GM12865 (cell line): ENCODE measurements around the gene CATSPERD.

Experiments used
- DNase-seq: peaks from one replicate; pipeline ENCODE4 v3.0.0; 2010; ENCODE audit warnings: low read depth
- H3K4me3 ChIP-seq: 2 replicates; pipeline ENCODE4 v1.5.1; 2011; ENCODE audit warnings: mild to moderate bottlenecking, low read depth, low read length, control low read depth
- TF ChIP-seq, protein P1 (sequence below): IDR thresholded peaks from 2 replicates; pipeline ENCODE4 v1.5.1; 2011; ENCODE audit warnings: low read length, control low read depth, low read depth, inconsistent platforms; ENCODE audit not compliant: insufficient read depth; ENCODE audit errors: missing control alignments

Gene CATSPERD

GRCh38 chr19:5676105-5676771 is 44.2 kb upstream of the CATSPERD start:
- TF ChIP-seq, protein P1, sequence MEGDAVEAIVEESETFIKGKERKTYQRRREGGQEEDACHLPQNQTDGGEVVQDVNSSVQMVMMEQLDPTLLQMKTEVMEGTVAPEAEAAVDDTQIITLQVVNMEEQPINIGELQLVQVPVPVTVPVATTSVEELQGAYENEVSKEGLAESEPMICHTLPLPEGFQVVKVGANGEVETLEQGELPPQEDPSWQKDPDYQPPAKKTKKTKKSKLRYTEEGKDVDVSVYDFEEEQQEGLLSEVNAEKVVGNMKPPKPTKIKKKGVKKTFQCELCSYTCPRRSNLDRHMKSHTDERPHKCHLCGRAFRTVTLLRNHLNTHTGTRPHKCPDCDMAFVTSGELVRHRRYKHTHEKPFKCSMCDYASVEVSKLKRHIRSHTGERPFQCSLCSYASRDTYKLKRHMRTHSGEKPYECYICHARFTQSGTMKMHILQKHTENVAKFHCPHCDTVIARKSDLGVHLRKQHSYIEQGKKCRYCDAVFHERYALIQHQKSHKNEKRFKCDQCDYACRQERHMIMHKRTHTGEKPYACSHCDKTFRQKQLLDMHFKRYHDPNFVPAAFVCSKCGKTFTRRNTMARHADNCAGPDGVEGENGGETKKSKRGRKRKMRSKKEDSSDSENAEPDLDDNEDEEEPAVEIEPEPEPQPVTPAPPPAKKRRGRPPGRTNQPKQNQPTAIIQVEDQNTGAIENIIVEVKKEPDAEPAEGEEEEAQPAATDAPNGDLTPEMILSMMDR = no peak
- DNase-seq = no peak
- no peak overlapping the region for H3K4me3 ChIP-seq

- TF ChIP-seq, protein P1 = no peak
- no peak overlapping the region for H3K4me3 ChIP-seq
- DNase-seq = no peak
These were observed 43.7 kb upstream of the CATSPERD start for GRCh38 chr19:5676772-5677105.

GRCh38 chr19:5677136-5677535 is 43.3 kb upstream of the CATSPERD start:
- TF ChIP-seq, protein P1 = no peak

DNA sequence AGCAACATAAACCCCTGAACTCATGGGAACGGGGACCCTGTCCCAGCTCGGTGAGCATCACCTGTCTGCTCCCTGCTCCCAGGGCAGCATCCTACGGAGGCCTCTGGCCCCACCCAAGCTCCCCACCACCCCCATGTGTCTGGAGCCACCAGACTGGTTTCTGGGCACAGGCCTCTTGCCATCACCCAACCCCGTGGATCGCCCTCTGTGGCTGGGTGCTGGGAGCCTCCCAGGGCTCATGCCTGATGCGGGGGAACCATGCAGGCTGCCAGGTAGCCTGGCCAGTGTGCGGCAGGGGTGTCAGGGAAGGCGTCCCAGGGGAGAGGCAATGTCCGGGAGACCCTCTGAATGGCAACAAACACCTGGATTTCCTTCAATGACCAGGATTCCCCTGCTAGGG is 42.9 kb upstream of the CATSPERD start:
- DNase-seq = no peak
- no peak overlapping the region for H3K4me3 ChIP-seq
- TF ChIP-seq, protein P1 = no peak

More at GRCh38 chr19:5677136-5677535, 43.3 kb upstream of the CATSPERD start:
- H3K4me3 ChIP-seq = no peak overlapping the region
- DNase-seq = no peak

GRCh38 chr19:5678071-5678718 is 42.2 kb upstream of the CATSPERD start:
- no peak for DNase-seq
- no peak overlapping the region for H3K4me3 ChIP-seq
- TF ChIP-seq, protein P1 = no peak

GRCh38 chr19:5679289-5680083 is 41.0 kb upstream of the CATSPERD start:
- DNase-seq = no peak

More at GRCh38 chr19:5679289-5680083, 41.0 kb upstream of the CATSPERD start:
- H3K4me3 ChIP-seq = peak overlapping the region; percentile 75
- TF ChIP-seq, protein P1 = no peak
